Activated CD8-positive, alpha-beta T cell treated with anti-CD3 and anti-CD28 coated beads for 36 hours (primary cell): ENCODE measurements around the gene TRIM3. TPM values are rescaled to one million over a fixed set of nuclear protein-coding genes. Genes with fewer than 3 reads are reported as not detected.

ENCODE experiments used
- ATAC-seq: fragments of 200-7000 bp; cut with Tn5 transposase; one replicate; pipeline ENCODE4 v1.10.0; 2021; ENCODE audit warnings: mild to moderate bottlenecking, moderate library complexity
- CTCF ChIA-PET: fragments of 350-600 bp; sonication (Branson Sonifier 250); formaldehyde crosslinking; loops from one replicate; lab custom pipeline; 2021; ENCODE audit warnings: antibody characterized with exemption; lab: Charles Lee
- POLR2A ChIA-PET: fragments of 350-600 bp; sonication (Branson Sonifier 250); formaldehyde crosslinking; loops from one replicate; lab custom pipeline; 2021; ENCODE audit warnings: antibody characterized with exemption; lab: Charles Lee
- DNase-seq: peaks from one replicate; pipeline ENCODE4 v3.0.0-alpha.2; 2020
- H3K27ac Mint-ChIP-seq: one replicate; pipeline ENCODE4 v1.8.0; 2021; ENCODE audit warnings: mild to moderate bottlenecking, mixed read lengths
- H3K27me3 Mint-ChIP-seq: one replicate; pipeline ENCODE4 v1.8.0; 2021; ENCODE audit warnings: mixed read lengths
- H3K36me3 Mint-ChIP-seq: one replicate; pipeline ENCODE4 v1.8.0; 2021; ENCODE audit warnings: low read depth, mixed read lengths
- H3K4me1 Mint-ChIP-seq: one replicate; pipeline ENCODE4 v1.8.0; 2021; ENCODE audit warnings: low read depth, mixed read lengths
- H3K4me3 Mint-ChIP-seq: one replicate; pipeline ENCODE4 v1.8.0; 2021; ENCODE audit warnings: mild to moderate bottlenecking, moderate library complexity, mixed read lengths
- H3K9me3 Mint-ChIP-seq: one replicate; pipeline ENCODE4 v1.8.0; 2021; ENCODE audit warnings: mixed read lengths
- intact Hi-C: fragments of 100-400 bp; cut with micrococcal nuclease; formaldehyde crosslinking; loops from one replicate; pipeline ENCODE4 v1.10.0; 2022
- total RNA-seq, 2 experiments: library from RNA; stranded (reverse); gene quantifications; one replicate each; pipeline ENCODE4 v1.2.3, GENCODE V29; 2021
- TF ChIP-seq, protein P1 (sequence below): fragments of 200-600 bp; IDR thresholded peaks from one replicate; pipeline ENCODE4 v1.8.0; 2022; ENCODE audit warnings: antibody characterized with exemption, mild to moderate bottlenecking

TRIM3 gene
- total RNA-seq, 2 experiments from 2014 or later, result 4.4 to 5.5 TPM

DNA sequence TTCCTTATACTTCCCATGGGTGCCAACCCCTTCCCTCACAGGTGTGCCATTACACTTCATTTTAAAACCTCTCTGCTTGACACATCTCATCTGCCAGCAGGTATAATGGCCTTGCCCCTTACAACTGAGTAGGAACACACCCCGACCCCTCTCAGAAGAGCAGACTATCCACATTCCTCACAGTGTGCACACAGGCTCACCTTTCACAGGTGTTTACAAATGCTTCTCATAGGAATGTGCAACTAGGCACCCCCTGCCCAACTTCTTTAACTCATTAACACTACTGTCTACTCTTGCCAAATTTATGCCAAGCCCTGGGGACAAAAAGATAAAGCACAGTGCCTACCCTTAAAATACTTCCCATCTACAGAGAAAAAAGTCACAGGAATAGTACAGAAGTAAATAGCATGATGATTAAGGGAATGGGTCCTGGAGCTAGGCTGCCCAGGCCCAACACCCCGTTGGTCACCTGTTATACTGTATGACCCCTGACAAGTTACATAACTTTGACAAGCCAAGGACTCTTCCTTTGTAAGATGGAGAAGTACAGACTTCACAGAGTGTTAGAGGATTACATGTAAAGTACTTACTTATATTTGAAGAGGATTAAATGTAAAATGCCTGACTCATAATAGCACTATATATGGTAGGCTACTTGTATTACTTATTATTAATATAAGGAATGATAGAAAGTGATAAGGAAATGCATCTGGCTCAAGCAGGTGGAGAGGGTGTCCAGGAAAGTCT lies 15.2 kb downstream of the TRIM3 start:
- ChIA-PET CTCF (interaction anchor here (1.0 to 2.1 kb wide), 4 partner anchors 15 to 95 kb away, joined by 3 to 9 read pairs (median 6); no protein-coding TSS in a partner anchor), POLR2A (interaction anchor here (0.7 to 0.9 kb wide), 2 partner anchors 15 to 23 kb away, joined by 3 read pairs; partner anchors contain the start of genes ARFIP2 and TIMM10B)
- Mint-ChIP-seq H3K4me3 (no peak overlapping the region), H3K27ac (no peak overlapping the region), H3K36me3 (no peaks in the 10 kb centered on the region), H3K27me3 (no peaks in the 10 kb centered on the region), H3K9me3 (no peaks in the 10 kb centered on the region), H3K4me1 (no peaks in the 10 kb centered on the region)
- intact Hi-C loops, result no loop called here
- TF ChIP-seq, protein P1, sequence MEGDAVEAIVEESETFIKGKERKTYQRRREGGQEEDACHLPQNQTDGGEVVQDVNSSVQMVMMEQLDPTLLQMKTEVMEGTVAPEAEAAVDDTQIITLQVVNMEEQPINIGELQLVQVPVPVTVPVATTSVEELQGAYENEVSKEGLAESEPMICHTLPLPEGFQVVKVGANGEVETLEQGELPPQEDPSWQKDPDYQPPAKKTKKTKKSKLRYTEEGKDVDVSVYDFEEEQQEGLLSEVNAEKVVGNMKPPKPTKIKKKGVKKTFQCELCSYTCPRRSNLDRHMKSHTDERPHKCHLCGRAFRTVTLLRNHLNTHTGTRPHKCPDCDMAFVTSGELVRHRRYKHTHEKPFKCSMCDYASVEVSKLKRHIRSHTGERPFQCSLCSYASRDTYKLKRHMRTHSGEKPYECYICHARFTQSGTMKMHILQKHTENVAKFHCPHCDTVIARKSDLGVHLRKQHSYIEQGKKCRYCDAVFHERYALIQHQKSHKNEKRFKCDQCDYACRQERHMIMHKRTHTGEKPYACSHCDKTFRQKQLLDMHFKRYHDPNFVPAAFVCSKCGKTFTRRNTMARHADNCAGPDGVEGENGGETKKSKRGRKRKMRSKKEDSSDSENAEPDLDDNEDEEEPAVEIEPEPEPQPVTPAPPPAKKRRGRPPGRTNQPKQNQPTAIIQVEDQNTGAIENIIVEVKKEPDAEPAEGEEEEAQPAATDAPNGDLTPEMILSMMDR, result no peak
- DNase-seq (no peak), ATAC-seq (no peak)

DNA sequence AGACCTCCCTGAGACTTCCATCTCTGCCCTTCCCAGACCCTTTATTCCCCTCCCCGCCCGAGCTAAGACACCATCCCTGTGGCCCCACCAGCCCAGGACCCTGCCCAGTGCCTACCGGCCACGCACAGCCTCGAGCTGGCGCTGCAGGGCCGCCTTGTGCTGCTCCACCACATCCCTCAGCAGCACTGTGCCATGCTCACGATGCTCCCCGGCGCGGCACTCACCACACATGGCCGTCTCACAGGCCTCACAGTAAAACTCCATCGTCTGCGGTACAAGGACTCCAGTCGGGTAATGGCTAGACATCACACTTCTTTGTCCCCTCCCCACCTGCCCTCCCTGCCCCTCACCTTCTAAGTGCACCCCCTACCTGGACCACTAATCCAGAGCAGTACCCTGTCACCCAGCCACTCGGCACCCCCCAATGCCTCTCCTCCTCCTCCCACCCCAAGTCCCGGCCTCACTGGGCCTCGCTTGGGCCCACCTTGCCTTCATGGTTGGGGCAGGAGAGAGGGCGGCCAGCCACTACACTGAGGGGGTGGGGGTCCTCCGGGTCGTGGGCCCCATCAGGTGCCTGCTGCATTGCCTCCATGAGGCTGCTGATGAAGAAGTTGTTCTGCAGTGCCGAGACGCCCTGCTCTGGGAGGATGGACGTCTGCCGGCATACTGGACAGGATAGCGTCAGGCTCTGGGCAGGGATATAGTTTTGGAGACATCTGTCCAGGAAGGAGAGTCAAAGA lies 16.0 kb downstream of the TRIM3 start:
- ChIA-PET CTCF (interaction anchor here (1.0 kb wide), 1 partner anchor 94 kb away, joined by 3 read pairs; no protein-coding TSS in a partner anchor), POLR2A (no interaction called here)
- intact Hi-C loops, result no loop called here
- no peaks in the 10 kb centered on the region for H3K27me3 Mint-ChIP-seq
- TF ChIP-seq, protein P1, result no peak
- no peak overlapping the region for H3K4me3 Mint-ChIP-seq
- DNase-seq, result no peak
- no peaks in the 10 kb centered on the region for H3K9me3 Mint-ChIP-seq
- H3K36me3 Mint-ChIP-seq, result no peaks in the 10 kb centered on the region
- no peak overlapping the region for H3K27ac Mint-ChIP-seq
- ATAC-seq, result no peak
- H3K4me1 Mint-ChIP-seq, result no peaks in the 10 kb centered on the region

DNA sequence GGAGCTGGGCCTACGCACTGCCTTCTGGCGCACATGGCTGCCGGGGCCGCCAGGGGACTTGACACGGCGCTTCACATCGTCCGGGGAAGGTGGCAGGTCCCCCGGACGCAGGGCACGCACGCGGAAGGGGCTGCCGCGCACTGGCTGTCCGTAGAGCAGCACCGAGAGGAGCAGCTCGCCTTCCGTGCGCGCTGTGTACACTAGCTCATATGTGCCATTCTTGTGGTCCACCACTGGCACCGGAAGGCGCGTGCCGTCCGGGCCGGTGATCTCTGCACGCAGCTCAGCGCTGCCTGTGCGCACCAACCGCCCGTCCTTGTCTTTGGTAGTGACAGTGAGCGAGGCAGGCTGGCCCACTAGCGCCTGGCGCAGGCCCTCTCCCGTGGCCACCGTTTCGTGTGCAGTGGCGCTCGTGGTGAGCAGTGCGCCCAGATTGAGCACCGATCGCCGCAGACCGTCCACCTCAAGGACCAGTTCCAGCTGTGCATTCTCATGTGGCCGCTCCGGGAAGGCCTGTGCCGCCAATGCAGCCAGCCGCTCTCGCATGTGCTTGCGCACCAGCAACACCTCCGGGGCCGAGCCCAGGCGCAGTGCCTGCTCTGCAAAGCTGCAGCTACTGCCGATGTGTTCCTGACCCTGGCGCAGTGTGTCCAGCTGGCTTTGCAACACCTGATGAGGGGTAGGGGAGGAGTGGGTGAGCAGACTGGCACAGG lies 17.2 kb downstream of the TRIM3 start:
- no peak overlapping the region for H3K4me3 Mint-ChIP-seq
- intact Hi-C loops, result no loop called here
- ChIA-PET CTCF (interaction anchor here (5.0 to 5.1 kb wide), 2 partner anchors 13 to 78 kb away, joined by 36 to 42 read pairs; no protein-coding TSS in a partner anchor), POLR2A (interaction anchor here (0.6 kb wide), 1 partner anchor 18 kb away, joined by 3 read pairs; no protein-coding TSS in a partner anchor)
- TF ChIP-seq, protein P1, result no peak
- H3K27me3 Mint-ChIP-seq, result no peaks in the 10 kb centered on the region
- H3K4me1 Mint-ChIP-seq, result no peaks in the 10 kb centered on the region
- DNase-seq (no peak), ATAC-seq (no peak)
- H3K27ac Mint-ChIP-seq, result no peak overlapping the region
- H3K36me3 Mint-ChIP-seq, result no peaks in the 10 kb centered on the region
- H3K9me3 Mint-ChIP-seq, result no peaks in the 10 kb centered on the region

DNA sequence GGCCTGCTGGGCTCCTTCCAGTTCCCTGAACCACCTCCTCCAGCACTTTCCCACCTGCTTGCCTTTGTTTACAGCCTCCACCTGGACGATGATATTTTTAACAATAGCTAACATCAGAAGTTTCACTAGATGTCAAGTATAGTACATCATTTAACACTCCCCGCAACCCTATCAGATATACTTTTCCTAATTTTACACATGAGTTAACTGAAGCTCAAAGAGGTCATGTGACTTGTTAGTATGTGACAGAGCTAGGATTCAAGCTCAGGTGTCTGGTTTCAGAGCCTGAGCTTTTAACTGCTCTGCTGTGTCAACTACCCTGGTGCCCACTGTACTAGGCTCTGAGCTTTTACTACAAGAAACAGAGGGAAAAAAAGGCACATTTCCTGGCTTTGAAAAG lies 18.7 kb downstream of the TRIM3 start:
- no peaks in the 10 kb centered on the region for H3K36me3 Mint-ChIP-seq
- H3K4me3 Mint-ChIP-seq, result no peak overlapping the region
- H3K27ac Mint-ChIP-seq, result no peak overlapping the region
- CTCF ChIA-PET, result interaction anchor here (0.9 to 5.1 kb wide), 4 partner anchors 11 to 101 kb away, joined by 3 to 42 read pairs (median 20); no protein-coding TSS in a partner anchor
- POLR2A ChIA-PET, result interaction anchor here (0.7 kb wide), 1 partner anchor 76 kb away, joined by 3 read pairs; no protein-coding TSS in a partner anchor
- H3K9me3 Mint-ChIP-seq, result no peaks in the 10 kb centered on the region
- H3K4me1 Mint-ChIP-seq, result no peaks in the 10 kb centered on the region
- no peaks in the 10 kb centered on the region for H3K27me3 Mint-ChIP-seq
- intact Hi-C loops, result no loop called here
- TF ChIP-seq, protein P1, result no peak
- ATAC-seq, result no peak
- DNase-seq, result no peak
